H1 (cell line): ENCODE data around the gene CAMSAP1. TPM values are rescaled to one million over a fixed set of nuclear protein-coding genes. Genes with fewer than 3 reads are reported as not detected.

ENCODE experiments used
- CTCF ChIA-PET: fragments of 300-600 bp; sonication (Branson Sonifier 250); formaldehyde crosslinking; loops from one replicate; lab custom pipeline; 2021; ENCODE audit not compliant: partially characterized antibody; lab: Charles Lee
- POLR2A ChIA-PET: fragments of 300-600 bp; sonication (Branson Sonifier 250); formaldehyde crosslinking; loops from one replicate; lab custom pipeline; 2021; ENCODE audit warnings: inconsistent platforms; ENCODE audit not compliant: partially characterized antibody; lab: Charles Lee
- DNase-seq, 2 experiments: peaks; one replicate each; pipeline versions ENCODE4 v3.0.0 to v3.0.0-alpha.2; 2010 to 2022; ENCODE audit warnings: low spot score in 2 of 2, low read depth in 1 of 2, mixed read lengths in 1 of 2
- FAIRE-seq: peaks from 2 replicates; lab custom pipeline; 2011; peaks lifted over from hg19 to GRCh38; lab: Jason Lieb, UNC
- H2AFZ ChIP-seq: 2 replicates; pipeline ENCODE4 v1.8.1; 2012; ENCODE audit warnings: low read length, inconsistent platforms
- H2AK5ac ChIP-seq: 2 replicates; pipeline ENCODE4 v1.6.1; 2013; ENCODE audit warnings: low read depth, low read length
- H2BK120ac ChIP-seq: replicated peaks from 2 replicates; pipeline ENCODE3; 2013; ENCODE audit warnings: low read depth, low read length, inconsistent platforms
- H2BK12ac ChIP-seq: 2 replicates; pipeline ENCODE4 v1.6.1; 2013; ENCODE audit warnings: low read depth, low read length
- H2BK15ac ChIP-seq: 2 replicates; pipeline ENCODE4 v1.6.1; 2013; ENCODE audit warnings: low read length
- H2BK20ac ChIP-seq: 2 replicates; pipeline ENCODE4 v1.6.1; 2013; ENCODE audit warnings: low read length
- H2BK5ac ChIP-seq: 2 replicates; pipeline ENCODE4 v1.6.1; 2013; ENCODE audit warnings: low read depth, low read length
- H3K14ac ChIP-seq: 2 replicates; pipeline ENCODE4 v1.6.1; 2013; ENCODE audit warnings: inconsistent platforms; ENCODE audit not compliant: insufficient read length
- H3K18ac ChIP-seq: 2 replicates; pipeline ENCODE4 v1.6.1; 2013; ENCODE audit warnings: low read length; ENCODE audit errors: extremely low read depth
- H3K23ac ChIP-seq: 2 replicates; pipeline ENCODE4 v1.6.1; 2013; ENCODE audit warnings: inconsistent platforms; ENCODE audit not compliant: insufficient read length
- H3K23me2 ChIP-seq: 2 replicates; pipeline ENCODE4 v1.6.1; 2013; ENCODE audit warnings: low read depth, low read length
- H3K27ac ChIP-seq: 2 replicates; pipeline ENCODE4 v1.6.1; 2011; ENCODE audit warnings: low read depth, low read length, inconsistent platforms
- H3K27me3 ChIP-seq, 4 experiments: replicated peaks in 1 of 4; 1 replicate in 1 of 4; 2 replicates in 3 of 4; pipeline versions ENCODE4 v1.6.1 to v1.8.1; 2011 to 2013; ENCODE audit warnings: low read length in 3 of 4, mild to moderate bottlenecking in 3 of 4, inconsistent platforms in 2 of 4, mixed read lengths in 2 of 4, moderate library complexity in 1 of 4; ENCODE audit not compliant: control insufficient read depth in 3 of 4, insufficient read depth in 3 of 4; ENCODE audit errors: extremely low read depth in 1 of 4
- H3K36me3 ChIP-seq, 4 experiments: 2 replicates each; pipeline versions ENCODE4 v1.6.1 to v1.8.1; 2011 to 2013; ENCODE audit warnings: mild to moderate bottlenecking in 4 of 4, low read length in 3 of 4, moderate library complexity in 2 of 4, control low read depth in 1 of 4, inconsistent platforms in 1 of 4; ENCODE audit not compliant: insufficient read depth in 4 of 4, control insufficient read depth in 2 of 4
- H3K4ac ChIP-seq: replicated peaks from 2 replicates; pipeline ENCODE3; 2013; ENCODE audit warnings: low read length, low read depth, mixed read lengths, inconsistent platforms; ENCODE audit not compliant: insufficient read length
- H3K4me1 ChIP-seq, 4 experiments: replicated peaks in 1 of 4; 1 replicate in 1 of 4; 2 replicates in 3 of 4; pipeline versions ENCODE4 v1.6.1 to v1.8.1; 2011 to 2013; ENCODE audit warnings: low read length in 3 of 4, inconsistent platforms in 2 of 4, mixed read lengths in 1 of 4; ENCODE audit not compliant: insufficient read depth in 4 of 4, control insufficient read depth in 3 of 4
- H3K4me2 ChIP-seq, 2 experiments: 2 replicates each; pipeline versions ENCODE4 v1.6.1 to v1.8.1; 2011 to 2013; ENCODE audit warnings: low read depth in 2 of 2, low read length in 2 of 2, control low read depth in 1 of 2, inconsistent platforms in 1 of 2, mild to moderate bottlenecking in 1 of 2; ENCODE audit not compliant: insufficient read depth in 1 of 2
- H3K4me3 ChIP-seq, 4 experiments: fragments of 200-600, 300-600 bp in 1 of 4; sonication (generic), shearing (Covaris generic), sonication (Bioruptor Twin) in 1 of 4; 2 replicates each; pipeline versions ENCODE4 v1.5.1 to v1.8.1; 2011 to 2016; ENCODE audit warnings: low read length in 4 of 4, low read depth in 3 of 4, control low read depth in 2 of 4, inconsistent platforms in 2 of 4, mild to moderate bottlenecking in 2 of 4, mixed read lengths in 1 of 4, moderate library complexity in 1 of 4; ENCODE audit not compliant: insufficient read depth in 2 of 4; ENCODE audit errors: extremely low read depth in 1 of 4
- H3K56ac ChIP-seq: replicated peaks from 2 replicates; pipeline ENCODE3; 2013; ENCODE audit warnings: low read depth, mild to moderate bottlenecking, mixed read lengths, low read length, inconsistent platforms; ENCODE audit not compliant: insufficient read length
- H3K79me1 ChIP-seq: 2 replicates; pipeline ENCODE4 v1.6.1; 2013; ENCODE audit warnings: low read depth, low read length, control low read depth
- H3K79me2 ChIP-seq, 2 experiments: 2 replicates each; pipeline versions ENCODE4 v1.6.1 to v1.8.1; 2012 to 2013; ENCODE audit warnings: low read length in 2 of 2, mild to moderate bottlenecking in 2 of 2, inconsistent platforms in 1 of 2; ENCODE audit not compliant: insufficient read depth in 2 of 2, control insufficient read depth in 1 of 2
- H3K9ac ChIP-seq, 4 experiments: replicated peaks in 1 of 4; 1 replicate in 1 of 4; 2 replicates in 3 of 4; pipeline versions ENCODE4 v1.6.1 to v1.8.1; 2011 to 2013; ENCODE audit warnings: low read depth in 3 of 4, low read length in 3 of 4, control low read depth in 2 of 4, mild to moderate bottlenecking in 2 of 4, moderate library complexity in 2 of 4, inconsistent platforms in 1 of 4; ENCODE audit errors: extremely low read depth in 1 of 4
- H3K9me3 ChIP-seq, 2 experiments: 2 replicates each; pipeline versions ENCODE4 v1.6.1 to v1.8.1; 2012 to 2013; ENCODE audit warnings: mild to moderate bottlenecking in 2 of 2, moderate library complexity in 2 of 2, control low read depth in 1 of 2, inconsistent platforms in 1 of 2, low read depth in 1 of 2, low read length in 1 of 2, mixed read lengths in 1 of 2; ENCODE audit not compliant: insufficient read depth in 2 of 2
- H4K20me1 ChIP-seq, 2 experiments: replicated peaks in 1 of 2; 2 replicates each; pipeline versions ENCODE3 to v1.8.1; 2011 to 2013; ENCODE audit warnings: inconsistent platforms in 2 of 2, low read length in 2 of 2, mild to moderate bottlenecking in 1 of 2; ENCODE audit not compliant: insufficient read depth in 2 of 2, control insufficient read depth in 1 of 2
- H4K5ac ChIP-seq: 2 replicates; pipeline ENCODE4 v1.6.1; 2013; ENCODE audit warnings: low read length, low read depth, mixed read lengths, inconsistent platforms; ENCODE audit not compliant: insufficient read length
- H4K8ac ChIP-seq: 2 replicates; pipeline ENCODE4 v1.8.0; 2013; ENCODE audit warnings: mild to moderate bottlenecking, moderate library complexity, low read length, inconsistent platforms; ENCODE audit not compliant: insufficient read depth; ENCODE audit errors: extremely low read depth
- H4K91ac ChIP-seq: replicated peaks from 2 replicates; pipeline ENCODE3; 2013; ENCODE audit warnings: low read length, mixed read lengths, inconsistent platforms; ENCODE audit not compliant: insufficient read length
- ASH2L ChIP-seq: fragments of 200-600, 300-600 bp; sonication (generic); IDR thresholded peaks from one replicate; pipeline ENCODE4 v1.7.1; 2017; ENCODE audit warnings: low read length
- CTBP2 ChIP-seq: IDR thresholded peaks from 2 replicates; pipeline ENCODE4 v1.7.0; 2011; ENCODE audit warnings: borderline replicate concordance, mild to moderate bottlenecking, moderate library complexity, mixed read lengths, low read length; ENCODE audit not compliant: insufficient read depth, insufficient read length
- CTCF ChIP-seq, 3 experiments: IDR thresholded peaks; 1 replicate in 2 of 3; 2 replicates in 1 of 3; pipeline versions ENCODE4 v1.5.1 to v1.6.1; 2011; ENCODE audit warnings: low read length in 3 of 3, mild to moderate bottlenecking in 3 of 3, inconsistent platforms in 2 of 3, low read depth in 1 of 3, moderate library complexity in 1 of 3; ENCODE audit not compliant: insufficient read depth in 1 of 3; ENCODE audit errors: control extremely low read depth in 1 of 3
- EZH2 ChIP-seq: fragments of 200-600 bp; sonication (generic); IDR thresholded peaks from 2 replicates; pipeline ENCODE4 v1.7.1; 2012; ENCODE audit warnings: low read depth, mild to moderate bottlenecking, moderate library complexity, low read length, inconsistent platforms; ENCODE audit not compliant: severe bottlenecking
- FOSL1 ChIP-seq: IDR thresholded peaks from 2 replicates; pipeline ENCODE4 v1.6.1; 2011; ENCODE audit warnings: mild to moderate bottlenecking, low read depth, low read length, moderate library complexity; ENCODE audit not compliant: insufficient read depth
- HDAC6 ChIP-seq: IDR thresholded peaks from one replicate; pipeline ENCODE4 v1.7.1; 2012; ENCODE audit warnings: low read depth, mild to moderate bottlenecking, inconsistent platforms, low read length, moderate library complexity
- JUN ChIP-seq: IDR thresholded peaks from 2 replicates; pipeline ENCODE4 v1.6.1; 2011; ENCODE audit warnings: low read depth, mild to moderate bottlenecking, improper control_type of control experiment, low read length
- RFX5 ChIP-seq: IDR thresholded peaks from 2 replicates; pipeline ENCODE4 v1.6.1; 2011; ENCODE audit warnings: low read depth, low read length, improper control_type of control experiment, borderline replicate concordance
- SIN3A ChIP-seq, 2 experiments: IDR thresholded peaks in 1 of 2; conservative IDR thresholded peaks in 1 of 2; 2 replicates each; pipeline ENCODE4 v1.6.1; 2011 to 2012; ENCODE audit warnings: low read length in 2 of 2, improper control_type of control experiment in 1 of 2, low read depth in 1 of 2, mild to moderate bottlenecking in 1 of 2
- SIRT6 ChIP-seq: IDR thresholded peaks from one replicate; pipeline ENCODE4 v1.7.1; 2012; ENCODE audit warnings: low read length, inconsistent platforms
- SIX5 ChIP-seq: IDR thresholded peaks from 2 replicates; pipeline ENCODE4 v1.6.1; 2011; ENCODE audit warnings: mild to moderate bottlenecking, low read depth, low read length
- SP4 ChIP-seq: IDR thresholded peaks from 2 replicates; pipeline ENCODE4 v1.6.1; 2012; ENCODE audit warnings: low read length, inconsistent platforms
- WGBS, 2 experiments: shearing (Covaris generic) in 1 of 2; methylation state at CpG; one replicate each; pipeline versions ENCODE4 v1.1.6 to v1.1.7; 2013 to 2015; ENCODE audit warnings: low lambda C conversion rate in 2 of 2, mixed read lengths in 2 of 2, inconsistent platforms in 1 of 2, low coverage in 1 of 2, missing lambda C conversion rate in 1 of 2; ENCODE audit not compliant: insufficient replicate concordance in 2 of 2, insufficient coverage in 1 of 2, insufficient read length in 1 of 2; ENCODE audit errors: extremely low coverage in 1 of 2, missing lambda C conversion rate in 1 of 2; 5-methylcytosine and 5-hydroxymethylcytosine counted together
- polyA plus RNA-seq, 7 experiments: library from polyadenylated mRNA; depleted of rRNA in 3 of 7; stranded (reverse) in 5 of 7; unstranded in 2 of 7; fragments of >200 nt in 5 of 7; fragments of 200-250 nt in 2 of 7; gene quantifications; 1 replicate in 5 of 7; 2 replicates in 1 of 7; 4 replicates in 1 of 7; pipeline versions ENCODE4 v1.2.1 to v1.2.3, GENCODE V29; 2011 to 2013; ENCODE audit warnings: missing spikeins in 2 of 7, mixed read lengths in 2 of 7
- total RNA-seq: library from RNA; stranded (reverse); fragmentation: NEBNext Ultra II Directional; extraction: Animal tissue kit (Norgen Biotek cat#: 25700); gene quantifications from 2 replicates; pipeline ENCODE4 v1.2.1, GENCODE V29; 2021

CAMSAP1 gene
- total and polyA plus RNA-seq, 2 of the 8 experiments (the other 6 are each of a cell fraction or from before 2014, with no cell fraction given) = 13.4 to 44.0 TPM

- Histone ChIP-seq H3K18ac (no peak overlapping the region), H3K27me3 (no peaks in the 10 kb centered on the region), H3K4me1 (no peaks in the 10 kb centered on the region; a peak in 1 of 7 replicates), H3K56ac (no peak overlapping the region), H3K9ac (no peak overlapping the region), H3K4ac (no peak overlapping the region), H3K36me3 (peaks cover 19 to 69% (median 54%) of the 10 kb centered on the region in 4 experiments), H2BK120ac (no peak overlapping the region), H2AFZ (no peak overlapping the region), H3K27ac (no peak overlapping the region), H3K9me3 (no peaks in the 10 kb centered on the region), H3K23ac (no peak overlapping the region), H2AK5ac (no peak overlapping the region), H4K91ac (no peak overlapping the region), H2BK12ac (no peak overlapping the region), H4K8ac (no peak overlapping the region), H3K4me3 (no peak overlapping the region), H3K14ac (no peak overlapping the region), H2BK5ac (no peak overlapping the region), H3K4me2 (no peak overlapping the region), H4K5ac (no peak overlapping the region), H2BK20ac (no peak overlapping the region), H3K23me2 (no peaks in the 10 kb centered on the region), H4K20me1 (peaks cover 4 to 5% of the 10 kb centered on the region in 2 experiments), H3K79me2 (no peaks in the 10 kb centered on the region), H2BK15ac (no peak overlapping the region), H3K79me1 (no peaks in the 10 kb centered on the region; the same call in 1 of the 2 replicates)
- CTCF ChIA-PET = interaction anchor here (0.7 to 1.6 kb wide), 6 partner anchors 8 to 209 kb away, joined by 3 to 6 read pairs (median 4); no protein-coding TSS in a partner anchor
- POLR2A ChIA-PET = no interaction called here
- DNase-seq = no peak
- no peak for FAIRE-seq
- WGBS, 2 experiments = 95% methylated on average over 13 of the region's 13 CpGs; no CpG with 5 or more reads in 1 of the 2 experiments
- TF ChIP-seq CTBP2 = no peak
- TF ChIP-seq JUN = no peak
- no peak for TF ChIP-seq SIN3A (conservative IDR thresholded peaks at IDR 0.05 in 1 of 2, IDR thresholded peaks at IDR 0.05 in 1 of 2; ENCODE audit: low read depth in 1 of 2, low read length in 2 of 2)
- TF ChIP-seq CTCF (IDR thresholded peaks at IDR 0.05; ENCODE audit: control extremely low read depth in 1 of 3, insufficient read depth in 1 of 3, low read depth in 1 of 3, low read length in 3 of 3) = no peak
- no peak for TF ChIP-seq EZH2
- no peak for TF ChIP-seq ASH2L
- TF ChIP-seq FOSL1 = no peak
- no peak for TF ChIP-seq SP4
- no peak for TF ChIP-seq SIRT6
- no peak for TF ChIP-seq SIX5
- TF ChIP-seq HDAC6 = no peak
- no peak for TF ChIP-seq RFX5
Measured at GRCh38 chr9:135812961-135813360, 94.4 kb downstream of the CAMSAP1 start.
